C4-2B (cell line): ENCODE results near the gene RSPO3.
"Not testable (repeated sequence)": the region's sequence is repeated elsewhere in the genome, so short reads cannot be mapped to it uniquely, and the experiment has no call there.

Experiments used
- H3K27ac ChIP-seq: fragments of 450-650 bp; 2 replicates; pipeline ENCODE4 v1.5.1; 2017
- CTCF ChIP-seq: fragments of 450-650 bp; conservative IDR thresholded peaks from 2 replicates; pipeline ENCODE4 v1.5.1; 2017; ENCODE audit warnings: mild to moderate bottlenecking
- ZFX ChIP-seq: fragments of 450-650 bp; IDR thresholded peaks from 2 replicates; pipeline ENCODE4 v1.6.1; 2017

The RSPO3 gene

GRCh38 chr6:127202676-127203075 lies 84.2 kb downstream of the RSPO3 start:
- H3K27ac ChIP-seq, result no peak overlapping the region
- TF ChIP-seq ZFX, result no peak

- no peak overlapping the region for H3K27ac ChIP-seq
- TF ChIP-seq CTCF (no peak), ZFX (no peak)
Measured at GRCh38 chr6:127204281-127204680, 85.8 kb downstream of the RSPO3 start.

GRCh38 chr6:127205036-127205435 lies 86.6 kb downstream of the RSPO3 start:
- TF ChIP-seq ZFX, result no peak
- TF ChIP-seq CTCF, result no peak
- no peak overlapping the region for H3K27ac ChIP-seq

GRCh38 chr6:127206531-127207095 lies 88.1 kb downstream of the RSPO3 start:
- TF ChIP-seq CTCF, result no peak
- TF ChIP-seq ZFX, result no peak
- no peak overlapping the region for H3K27ac ChIP-seq

- no peak for TF ChIP-seq ZFX
- no peak for TF ChIP-seq CTCF
- H3K27ac ChIP-seq, result no peak overlapping the region
Measured at GRCh38 chr6:127207591-127208120, 89.2 kb downstream of the RSPO3 start.

GRCh38 chr6:127210725-127211124 lies 92.3 kb downstream of the RSPO3 start:
- TF ChIP-seq ZFX (no peak), CTCF (no peak)
- no peak overlapping the region for H3K27ac ChIP-seq

GRCh38 chr6:127212376-127212775 lies 93.9 kb downstream of the RSPO3 start:
- H3K27ac ChIP-seq, result no peak overlapping the region
- TF ChIP-seq CTCF (no peak), ZFX (no peak)

GRCh38 chr6:127214032-127214431 lies 95.6 kb downstream of the RSPO3 start:
- H3K27ac ChIP-seq, result not testable (repeated sequence)

GRCh38 chr6:127214531-127214930 lies 96.1 kb downstream of the RSPO3 start:
- not testable (repeated sequence) for H3K27ac ChIP-seq
